HG02943 (cell line): Measurements from ENCODE around the gene FADS6.

Experiments
- ATAC-seq: cut with Tn5 transposase; IDR thresholded peaks from one replicate; pipeline ENCODE4 v1.9.1; 2021; ENCODE audit warnings: mild to moderate bottlenecking, low read depth, moderate library complexity; ENCODE audit not compliant: unreplicated experiment

Gene FADS6

GRCh38 chr17:74856112-74856511 lies 37.3 kb downstream of the FADS6 start:
- ATAC-seq = no peak

- ATAC-seq = no peak
Observed at GRCh38 chr17:74855323-74855722, 38.1 kb downstream of the FADS6 start.

- ATAC-seq = no peak
Observed at GRCh38 chr17:74854792-74855191, 38.6 kb downstream of the FADS6 start.

- ATAC-seq = no peak
Observed at GRCh38 chr17:74853669-74854068, 39.8 kb downstream of the FADS6 start.

GRCh38 chr17:74853048-74853397 lies 40.4 kb downstream of the FADS6 start:
- ATAC-seq = no peak

GRCh38 chr17:74852237-74853047 lies 41.0 kb downstream of the FADS6 start:
- no peak for ATAC-seq

GRCh38 chr17:74851612-74852236 lies 41.7 kb downstream of the FADS6 start:
- ATAC-seq = no peak

- ATAC-seq = no peak
Observed at GRCh38 chr17:74850914-74851313, 42.5 kb downstream of the FADS6 start.

- no peak for ATAC-seq
Observed at GRCh38 chr17:74850310-74850709, 43.1 kb downstream of the FADS6 start.

GRCh38 chr17:74848656-74849399 lies 44.6 kb downstream of the FADS6 start:
- no peak for ATAC-seq

GRCh38 chr17:74846621-74847020 lies 46.8 kb downstream of the FADS6 start:
- no peak for ATAC-seq

GRCh38 chr17:74843352-74843627 lies 50.1 kb downstream of the FADS6 start:
- ATAC-seq = no peak

- ATAC-seq = no peak
Observed at GRCh38 chr17:74842599-74843351, 50.7 kb downstream of the FADS6 start.

GRCh38 chr17:74842146-74842598 lies 51.3 kb downstream of the FADS6 start:
- no peak for ATAC-seq

GRCh38 chr17:74840989-74841666 lies 52.3 kb downstream of the FADS6 start:
- no peak for ATAC-seq

- no peak for ATAC-seq
Observed at GRCh38 chr17:74839990-74840852, 53.2 kb downstream of the FADS6 start.

GRCh38 chr17:74838274-74838673 lies 55.2 kb downstream of the FADS6 start:
- ATAC-seq = no peak

- no peak for ATAC-seq
Observed at GRCh38 chr17:74836691-74837467, 56.6 kb downstream of the FADS6 start.

- ATAC-seq = no peak
Observed at GRCh38 chr17:74836191-74836590, 57.2 kb downstream of the FADS6 start.
